Ovary (tissue), 9 donors: ENCODE measurements around the gene ACP6. TPM values are rescaled to one million over a fixed set of nuclear protein-coding genes. Genes with fewer than 3 reads are reported as not detected.

ENCODE experiments used
- DNase-seq, 5 donors: peaks; one replicate each; pipeline ENCODE4 v3.0.0-alpha.2; 2019 to 2020
- H3K27ac ChIP-seq, 2 donors: fragments of 200-600 bp; one replicate each; pipeline versions ENCODE4 v1.5.1 to v1.8.0; 2019 to 2022
- H3K27me3 ChIP-seq: fragments of 200-600 bp; one replicate; pipeline ENCODE4 v1.8.0; 2022
- H3K36me3 ChIP-seq: fragments of 200-600 bp; sonication (generic); one replicate; pipeline ENCODE4 v1.5.1; 2019
- H3K4me1 ChIP-seq: one replicate; pipeline ENCODE4 v1.8.1; 2013; ENCODE audit warnings: mild to moderate bottlenecking, moderate library complexity; ENCODE audit not compliant: insufficient read depth
- H3K4me3 ChIP-seq: fragments of 200-600 bp; sonication (generic); one replicate; pipeline ENCODE4 v1.5.1; 2017
- H3K9me3 ChIP-seq, 2 donors: fragments of 200-600 bp in 1 of 2; sonication (generic) in 1 of 2; one replicate each; pipeline versions ENCODE4 v1.5.1 to v1.8.1; 2013 to 2019; ENCODE audit warnings: mild to moderate bottlenecking in 1 of 2, moderate library complexity in 1 of 2
- EP300 ChIP-seq: sonication (generic); formaldehyde crosslinking; IDR thresholded peaks from one replicate; pipeline ENCODE4 v1.6.1; 2017; ENCODE audit warnings: antibody characterized with exemption
- POLR2A ChIP-seq: fragments of 450-650 bp; IDR thresholded peaks from one replicate; pipeline ENCODE4 v1.6.1; 2017; ENCODE audit warnings: antibody characterized with exemption, mild to moderate bottlenecking, moderate library complexity
- WGBS, 3 donors: extraction: QIAGEN DNeasy Blood & Tissue Kit in 1 of 3; methylation state at CpG; one replicate each; pipeline versions ENCODE4 v1.1.5 to v1.1.7; 2013 to 2017; 5-methylcytosine and 5-hydroxymethylcytosine counted together
- intact Hi-C, 4 donors: fragments of 100-400 bp; cut with DNase I; formaldehyde crosslinking; loops; one replicate each; pipeline versions ENCODE4 v1.11.0 to v1.15.1; 2022 to 2023
- polyA plus RNA-seq, 2 donors: library from polyadenylated mRNA; stranded (reverse); fragments of 200-250 nt in 1 of 2; fragments of 350-450 nt in 1 of 2; fragmentation: Illumina TruSeq in 1 of 2; extraction: RNeasy Lipid Tissue Mini Kit (QIAGEN cat#74804) in 1 of 2; gene quantifications; one replicate each; pipeline ENCODE4 v1.2.3, GENCODE V29; 2013 to 2014
- total RNA-seq, 7 donors: library from RNA; depleted of rRNA in 2 of 7; stranded (reverse); fragments of >200 nt in 2 of 7; fragmentation: NEBNext Ultra II Directional in 3 of 7; extraction: Animal tissue kit (Norgen Biotek cat#: 25700) in 3 of 7; gene quantifications; one replicate each; pipeline versions ENCODE4 v1.1.0 to v1.2.4, GENCODE V29; 2016 to 2023
- TF ChIP-seq, protein P1 (sequence below), 3 donors: fragments of 450-650 bp in 2 of 3; fragments of 200-600 bp in 1 of 3; IDR thresholded peaks; one replicate each; pipeline versions ENCODE4 v1.5.1 to v1.8.0; 2016 to 2022; ENCODE audit warnings: antibody characterized with exemption in 3 of 3, mild to moderate bottlenecking in 1 of 3
- donor health status: DM: no; HTN: no; CAD: no; lungs with moderate emphysema.
- donor health status: DM: no; HTN: no; CAD: no.
- donor health status: Bipolar disorder and iron deficiency.
- donor health status: DM: yes; HTN: yes; CAD: no.
- donor health status: DM: no; HTN: no; CAD: no.
- donor health status: DM: yes; HTN: yes; CAD: no.

ACP6 gene
- total and polyA plus RNA-seq, 9 donors = 8.0 to 28.1 (median 17.8) TPM

DNA sequence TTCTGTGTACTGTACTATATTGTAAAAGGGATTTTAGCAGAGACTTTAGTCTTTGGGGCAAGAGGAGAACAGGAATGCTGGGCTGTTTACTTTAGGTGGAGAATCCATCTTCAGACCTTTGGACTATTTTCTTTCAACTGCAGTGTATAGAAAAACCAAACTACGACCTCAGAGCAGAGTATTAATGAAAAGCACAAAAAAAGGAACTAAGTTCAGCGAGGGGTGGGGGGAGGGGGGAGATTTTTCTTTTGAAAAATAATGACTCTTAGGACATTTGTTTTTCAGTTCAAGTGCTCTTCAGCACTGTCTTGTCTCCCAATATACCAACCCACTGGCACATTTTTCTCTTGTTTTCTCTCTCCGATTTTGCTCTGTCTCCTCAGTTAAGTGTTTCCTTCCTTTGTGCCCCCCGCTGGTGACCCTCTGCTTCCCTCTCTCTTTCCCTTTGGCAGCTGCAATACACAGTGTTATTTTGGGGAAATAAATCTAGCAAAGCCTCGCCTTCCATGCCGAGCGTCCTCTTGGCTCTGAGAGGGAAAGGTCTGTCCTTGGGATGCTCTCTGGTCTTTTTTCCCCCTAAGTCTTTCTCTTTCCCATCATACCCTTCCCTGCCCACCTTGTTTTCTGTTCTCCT, 44.8 kb downstream of the ACP6 start:
- intact Hi-C loops = loop anchor here in 3 of 4 donors (5.0 kb wide), 1 partner anchor 128 kb away; no protein-coding TSS in a partner anchor
- H3K4me1 ChIP-seq = peaks cover 4% of the 10 kb centered on the region
- H3K9me3 ChIP-seq = no peaks in the 10 kb centered on the region
- no peak for DNase-seq
- no peak overlapping the region for H3K27ac ChIP-seq
- H3K4me3 ChIP-seq = no peak overlapping the region
- no peaks in the 10 kb centered on the region for H3K36me3 ChIP-seq
- WGBS, 3 donors = 13 to 20% (median 15%) methylated on average over 7 of the region's 7 CpGs
- H3K27me3 ChIP-seq = no peaks in the 10 kb centered on the region
- TF ChIP-seq POLR2A = no peak
- TF ChIP-seq EP300 = no peak
- TF ChIP-seq, protein P1, sequence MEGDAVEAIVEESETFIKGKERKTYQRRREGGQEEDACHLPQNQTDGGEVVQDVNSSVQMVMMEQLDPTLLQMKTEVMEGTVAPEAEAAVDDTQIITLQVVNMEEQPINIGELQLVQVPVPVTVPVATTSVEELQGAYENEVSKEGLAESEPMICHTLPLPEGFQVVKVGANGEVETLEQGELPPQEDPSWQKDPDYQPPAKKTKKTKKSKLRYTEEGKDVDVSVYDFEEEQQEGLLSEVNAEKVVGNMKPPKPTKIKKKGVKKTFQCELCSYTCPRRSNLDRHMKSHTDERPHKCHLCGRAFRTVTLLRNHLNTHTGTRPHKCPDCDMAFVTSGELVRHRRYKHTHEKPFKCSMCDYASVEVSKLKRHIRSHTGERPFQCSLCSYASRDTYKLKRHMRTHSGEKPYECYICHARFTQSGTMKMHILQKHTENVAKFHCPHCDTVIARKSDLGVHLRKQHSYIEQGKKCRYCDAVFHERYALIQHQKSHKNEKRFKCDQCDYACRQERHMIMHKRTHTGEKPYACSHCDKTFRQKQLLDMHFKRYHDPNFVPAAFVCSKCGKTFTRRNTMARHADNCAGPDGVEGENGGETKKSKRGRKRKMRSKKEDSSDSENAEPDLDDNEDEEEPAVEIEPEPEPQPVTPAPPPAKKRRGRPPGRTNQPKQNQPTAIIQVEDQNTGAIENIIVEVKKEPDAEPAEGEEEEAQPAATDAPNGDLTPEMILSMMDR (IDR thresholded peaks at IDR 0.05) = no peak

DNA sequence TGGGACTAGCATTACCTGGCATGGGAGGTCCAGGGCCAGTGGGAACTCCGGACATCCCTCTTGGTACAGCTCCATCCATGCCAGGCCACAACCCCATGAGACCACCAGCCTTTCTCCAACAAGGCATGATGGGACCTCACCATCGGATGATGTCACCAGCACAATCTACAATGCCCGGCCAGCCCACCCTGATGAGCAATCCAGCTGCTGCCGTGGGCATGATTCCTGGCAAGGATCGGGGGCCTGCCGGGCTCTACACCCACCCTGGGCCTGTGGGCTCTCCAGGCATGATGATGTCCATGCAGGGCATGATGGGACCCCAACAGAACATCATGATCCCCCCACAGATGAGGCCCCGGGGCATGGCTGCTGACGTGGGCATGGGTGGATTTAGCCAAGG, 45.8 kb downstream of the ACP6 start:
- Histone ChIP-seq H3K27ac (no peak overlapping the region), H3K4me3 (no peak overlapping the region), H3K36me3 (no peaks in the 10 kb centered on the region), H3K4me1 (peaks cover 4% of the 10 kb centered on the region), H3K9me3 (no peaks in the 10 kb centered on the region), H3K27me3 (no peaks in the 10 kb centered on the region)
- 91 to 98% (median 96%) methylated on average over 7 to 8 of the region's 8 CpGs for WGBS, 3 donors
- TF ChIP-seq, protein P1 (IDR thresholded peaks at IDR 0.05) = no peak
- TF ChIP-seq EP300 (no peak), POLR2A (no peak)
- intact Hi-C loops = no loop called here
- no peak for DNase-seq

DNA sequence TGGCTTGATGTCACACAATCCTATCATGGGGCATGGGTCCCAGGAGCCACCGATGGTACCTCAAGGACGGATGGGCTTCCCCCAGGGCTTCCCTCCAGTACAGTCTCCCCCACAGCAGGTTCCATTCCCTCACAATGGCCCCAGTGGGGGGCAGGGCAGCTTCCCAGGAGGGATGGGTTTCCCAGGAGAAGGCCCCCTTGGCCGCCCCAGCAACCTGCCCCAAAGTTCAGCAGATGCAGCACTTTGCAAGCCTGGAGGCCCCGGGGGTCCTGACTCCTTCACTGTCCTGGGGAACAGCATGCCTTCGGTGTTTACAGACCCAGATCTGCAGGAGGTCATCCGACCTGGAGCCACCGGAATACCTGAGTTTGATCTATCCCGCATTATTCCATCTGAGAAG, 46.3 kb downstream of the ACP6 start:
- TF ChIP-seq, protein P1 (IDR thresholded peaks at IDR 0.05) = no peak
- no peak for TF ChIP-seq POLR2A
- no peak for TF ChIP-seq EP300
- no peak overlapping the region for H3K4me3 ChIP-seq
- H3K36me3 ChIP-seq = no peaks in the 10 kb centered on the region
- intact Hi-C loops = no loop called here
- H3K27ac ChIP-seq = no peak overlapping the region
- peaks cover 4% of the 10 kb centered on the region for H3K4me1 ChIP-seq
- no peak for DNase-seq
- H3K27me3 ChIP-seq = no peaks in the 10 kb centered on the region
- no peaks in the 10 kb centered on the region for H3K9me3 ChIP-seq
- WGBS, 3 donors = 95 to 98% (median 95%) methylated on average over 8 of the region's 8 CpGs

DNA sequence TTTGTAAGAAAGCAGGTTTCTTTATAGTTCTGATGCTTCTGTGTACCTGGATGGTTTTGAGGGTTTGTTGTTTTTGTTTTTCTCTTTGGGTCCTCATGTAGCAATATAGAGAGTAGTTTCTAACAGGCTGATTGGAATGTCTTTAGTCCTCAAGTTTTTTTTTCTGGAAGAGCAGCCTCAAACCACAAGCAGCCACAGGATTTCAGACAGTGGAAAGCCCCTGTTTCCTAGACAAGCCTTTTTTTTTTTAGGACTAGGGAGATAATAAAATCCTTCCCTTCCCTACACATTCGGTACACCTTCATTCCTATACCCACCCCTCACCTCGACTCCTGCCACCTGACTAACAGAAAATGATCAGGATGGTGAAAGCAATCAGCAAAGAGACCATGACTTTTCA, 47.6 kb downstream of the ACP6 start:
- Histone ChIP-seq H3K4me3 (no peak overlapping the region), H3K27me3 (no peaks in the 10 kb centered on the region), H3K9me3 (no peaks in the 10 kb centered on the region), H3K4me1 (peaks cover 4% of the 10 kb centered on the region), H3K27ac (no peak overlapping the region), H3K36me3 (no peaks in the 10 kb centered on the region)
- 53 to 70% (median 70%) methylated on average over 2 of the region's 2 CpGs for WGBS, 3 donors
- TF ChIP-seq, protein P1 (IDR thresholded peaks at IDR 0.05) = no peak
- no peak for TF ChIP-seq EP300
- no peak for TF ChIP-seq POLR2A
- intact Hi-C loops = no loop called here
- no peak for DNase-seq
